Hepatocyte (in vitro differentiated cells): ENCODE measurements around the gene CNDP1.

ENCODE experiments used
- CTCF ChIP-seq: fragments of 200-600 bp; sonication (generic); IDR thresholded peaks from 2 replicates; pipeline ENCODE4 v1.5.1; 2016; ENCODE audit warnings: antibody characterized with exemption, mild to moderate bottlenecking; ENCODE audit not compliant: poor library complexity
- EZH2 ChIP-seq: fragments of 200-600 bp; sonication (generic); IDR thresholded peaks from 2 replicates; pipeline ENCODE4 v1.6.1; 2016; ENCODE audit warnings: antibody characterized with exemption, mild to moderate bottlenecking, borderline replicate concordance

GRCh38 chr18:74529811-74530583 lies 4.3 kb upstream of the CNDP1 start:
- TF ChIP-seq CTCF = no peak
- no peak for TF ChIP-seq EZH2
